Measurements from ENCODE around the gene KANK2. TPM values are rescaled to one million over a fixed set of nuclear protein-coding genes. Genes with fewer than 3 reads are reported as not detected.
"Not testable (repeated sequence)": the region's sequence is repeated elsewhere in the genome, so short reads cannot be mapped to it uniquely, and the experiment has no call there.

KANK2 gene
- total RNA-seq, 2 donors from 2014 or later = 238 to 255 TPM

DNA sequence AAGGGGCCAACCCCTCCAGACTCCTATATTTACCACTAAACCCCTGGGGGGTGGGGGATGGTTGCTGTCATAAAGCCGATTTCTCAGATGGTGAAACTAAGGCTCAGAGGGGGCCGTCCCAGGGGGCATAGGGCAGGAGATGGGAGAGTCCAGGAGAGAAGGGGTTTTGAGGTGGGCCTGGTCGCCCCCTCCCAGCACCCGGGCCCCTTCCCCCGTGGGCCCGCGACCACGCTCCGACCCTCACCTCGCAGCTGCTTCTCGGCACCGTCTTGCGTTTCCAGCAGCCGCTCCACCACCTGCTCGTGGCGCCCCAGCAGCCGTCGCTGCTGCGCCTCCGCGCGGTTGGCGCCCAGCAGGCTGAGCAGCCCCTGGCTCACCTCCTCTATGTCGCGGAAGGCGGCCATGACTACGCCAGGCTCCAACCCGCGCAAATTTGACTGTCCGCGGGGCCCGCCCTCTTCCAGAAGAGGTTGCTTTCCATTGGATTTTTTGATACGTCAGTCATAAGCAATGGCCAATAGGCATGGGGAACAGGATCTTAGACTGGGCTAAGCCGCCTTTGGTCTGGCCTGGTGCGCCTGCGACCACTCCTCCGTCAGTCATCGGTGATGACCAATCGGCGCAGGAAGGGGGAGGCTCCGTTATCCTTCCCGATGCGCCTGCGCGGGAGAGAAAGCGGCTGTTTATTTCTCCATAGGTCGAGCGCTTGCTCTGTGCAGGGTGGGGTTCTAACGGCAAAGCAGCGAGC, 41.8 kb downstream of the KANK2 start, which contains the start of gene SPC24:
TSS of gene SPC24 (minus strand) at position 410 of the 748 bp plus-strand sequence. CDS start at position 404, 6 bp downstream.
- DNase-seq (peak; percentile 96), ATAC-seq (peak; percentile 91 to 94)
- intact Hi-C loops (cut with DNase I) = no loop called here

DNA sequence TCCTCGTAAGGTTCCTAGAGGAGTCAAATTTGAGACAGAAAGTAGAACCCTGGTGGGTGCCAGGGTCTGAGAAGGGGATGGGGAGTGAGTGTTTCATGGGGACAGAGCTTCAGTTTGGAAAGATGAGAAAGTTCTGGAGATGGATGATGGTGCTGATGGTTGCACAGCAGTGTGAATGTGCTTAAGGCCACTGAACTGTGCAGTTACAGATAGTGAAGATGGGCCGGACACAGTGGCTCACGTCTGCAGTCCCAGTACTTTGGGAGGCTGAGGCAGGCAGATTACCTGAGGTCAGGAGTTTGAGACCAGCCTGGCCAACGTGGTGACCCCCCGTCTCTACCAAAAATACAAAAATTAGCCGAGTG, 42.7 kb downstream of the KANK2 start:
- intact Hi-C loops (cut with DNase I) = no loop called here
- ATAC-seq = no peak
- no peak for DNase-seq

DNA sequence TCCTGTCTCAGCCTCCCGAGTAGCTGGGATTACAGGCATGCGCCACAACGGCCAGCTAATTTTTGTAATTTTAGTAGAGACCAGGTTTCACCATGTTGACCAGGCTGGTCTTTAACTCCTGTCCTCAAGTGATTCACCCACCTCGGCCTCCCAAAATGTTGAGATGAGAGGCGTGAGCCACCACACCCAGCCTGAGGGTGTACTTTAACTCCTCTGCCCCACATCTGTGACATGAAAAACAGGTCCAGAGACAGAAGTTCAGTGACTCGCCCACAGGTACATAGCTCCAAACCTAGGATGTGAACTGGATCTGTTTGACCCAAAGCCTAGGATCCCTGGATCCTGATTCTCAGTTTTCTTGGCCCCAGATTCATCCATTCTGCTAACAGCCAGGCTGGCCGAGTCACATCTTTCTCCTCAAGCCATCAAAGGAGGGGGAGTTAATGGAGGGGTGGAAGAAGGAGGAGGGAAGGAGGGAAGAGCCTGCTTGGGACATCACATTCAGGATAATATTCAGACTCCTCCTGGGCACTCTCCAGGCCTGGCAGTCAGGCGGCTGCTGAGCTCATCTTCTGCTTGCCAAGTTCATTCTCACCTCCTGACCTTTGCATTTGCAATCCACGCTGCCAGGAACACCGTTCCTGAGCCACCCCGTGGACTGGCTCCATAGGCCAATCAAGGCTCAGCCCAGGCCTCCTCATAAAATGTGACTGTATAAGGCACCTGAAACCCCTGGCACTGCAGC, 44.9 kb downstream of the KANK2 start:
- intact Hi-C loops (cut with DNase I) = no loop called here
- DNase-seq (peak; percentile 78), ATAC-seq (peak; percentile 56 to 64)

DNA sequence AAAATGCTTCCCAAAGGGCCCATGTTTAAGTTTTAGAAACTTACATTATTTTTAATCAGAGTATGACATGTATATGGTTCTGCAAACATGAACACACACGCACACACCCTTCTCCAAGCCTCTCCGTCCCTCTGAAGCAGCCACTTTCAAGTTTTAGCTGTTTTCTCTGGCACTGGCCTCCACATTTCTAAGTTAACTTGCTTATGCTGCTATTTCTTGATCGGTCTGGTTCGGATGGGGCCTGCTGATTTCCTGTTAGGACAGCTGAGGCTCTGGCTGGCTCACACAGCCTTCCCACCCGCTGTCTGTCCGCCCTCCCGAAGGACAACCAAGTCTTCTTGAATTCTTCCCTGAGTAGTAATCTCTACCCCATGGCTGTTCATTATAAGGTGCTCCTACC, 46.2 kb downstream of the KANK2 start:
- no peak for DNase-seq
- ATAC-seq = peak in 1 of 2 donors; percentile 12
- intact Hi-C loops (cut with DNase I) = no loop called here

DNA sequence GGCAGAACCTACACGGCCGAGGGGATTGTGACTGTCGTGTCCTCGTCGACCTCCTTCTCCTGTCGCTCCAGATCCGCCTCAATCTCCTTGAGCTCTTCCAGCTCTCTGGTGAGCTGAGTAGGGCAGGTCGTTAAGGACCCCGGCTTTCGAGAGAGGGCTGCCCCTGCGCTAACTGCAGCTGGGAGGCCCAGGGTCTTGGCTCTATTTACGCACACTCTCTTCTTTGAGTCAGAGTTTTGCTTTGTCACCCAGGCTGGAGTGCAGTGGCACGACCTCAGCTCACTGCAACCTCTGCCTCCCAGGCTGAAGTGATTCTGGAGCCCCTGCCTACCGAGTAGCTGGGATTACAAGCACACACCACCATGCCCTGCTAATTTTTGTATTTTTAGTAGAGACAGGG, 49.3 kb downstream of the KANK2 start:
- no peak for ATAC-seq
- intact Hi-C loops (cut with DNase I) = no loop called here

DNA sequence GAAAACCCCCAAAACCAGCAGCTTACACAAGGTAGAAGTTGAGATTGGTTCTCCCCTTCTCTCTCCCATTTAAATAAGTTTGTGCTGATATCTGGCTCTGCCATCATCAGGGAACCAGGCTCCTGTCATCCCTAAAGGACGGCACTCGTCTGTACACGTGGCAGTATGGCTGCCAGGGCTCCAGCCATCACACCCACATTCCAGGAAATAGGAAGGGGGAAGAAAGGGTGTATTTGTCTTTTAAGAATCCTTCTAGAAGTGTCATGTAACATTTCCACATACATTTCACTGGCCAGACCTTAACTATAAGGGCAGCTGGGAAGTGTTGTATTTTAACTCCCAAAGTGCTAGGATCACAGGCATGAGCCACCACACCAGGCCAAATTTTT, 51.8 kb downstream of the KANK2 start:
- intact Hi-C loops (cut with DNase I) = no loop called here

More for the DNA sequence above, 49.3 kb downstream of the KANK2 start:
- DNase-seq = no peak

DNA sequence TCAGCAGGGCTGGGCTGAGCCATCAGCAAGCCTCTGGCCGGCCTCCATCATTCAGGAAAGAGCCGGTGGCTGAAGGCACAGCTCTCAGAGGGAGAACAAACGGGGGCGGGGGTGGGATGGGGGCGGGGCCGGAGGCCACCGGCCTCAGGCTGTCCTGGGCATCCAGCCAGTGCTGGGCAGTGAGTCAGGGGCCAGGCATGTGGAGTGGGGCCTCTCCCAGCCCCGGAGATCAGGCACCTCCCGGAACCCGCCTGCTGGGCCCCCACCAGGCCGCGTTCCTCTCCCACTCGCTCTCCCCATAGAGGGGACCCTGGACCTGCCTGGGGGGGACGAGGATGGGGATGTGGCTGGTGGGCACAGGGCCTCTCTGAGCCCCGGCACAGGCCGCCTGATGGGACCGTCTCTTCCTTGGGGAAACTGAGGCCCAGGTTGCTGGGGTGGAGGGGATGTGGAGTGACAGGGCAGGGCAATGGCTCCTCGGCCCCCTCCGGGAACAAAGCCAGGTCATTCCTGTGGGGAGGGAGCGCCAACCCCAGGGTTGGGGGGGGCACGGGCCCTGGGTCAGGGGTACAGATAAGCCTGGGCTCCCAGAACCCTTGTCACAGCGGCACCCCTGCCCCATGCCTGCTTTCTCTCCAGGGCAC, 54.7 kb downstream of the KANK2 start:
- intact Hi-C loops (cut with DNase I) = loop anchor here in 1 of 2 donors (2.0 kb wide), 1 partner anchor 54 kb away; the partner anchor contains the start of gene KANK2
- DNase-seq (peak; percentile 94), ATAC-seq (peak; percentile 78 to 81)

More for the DNA sequence above, 51.8 kb downstream of the KANK2 start:
- DNase-seq (no peak), ATAC-seq (no peak)

DNA sequence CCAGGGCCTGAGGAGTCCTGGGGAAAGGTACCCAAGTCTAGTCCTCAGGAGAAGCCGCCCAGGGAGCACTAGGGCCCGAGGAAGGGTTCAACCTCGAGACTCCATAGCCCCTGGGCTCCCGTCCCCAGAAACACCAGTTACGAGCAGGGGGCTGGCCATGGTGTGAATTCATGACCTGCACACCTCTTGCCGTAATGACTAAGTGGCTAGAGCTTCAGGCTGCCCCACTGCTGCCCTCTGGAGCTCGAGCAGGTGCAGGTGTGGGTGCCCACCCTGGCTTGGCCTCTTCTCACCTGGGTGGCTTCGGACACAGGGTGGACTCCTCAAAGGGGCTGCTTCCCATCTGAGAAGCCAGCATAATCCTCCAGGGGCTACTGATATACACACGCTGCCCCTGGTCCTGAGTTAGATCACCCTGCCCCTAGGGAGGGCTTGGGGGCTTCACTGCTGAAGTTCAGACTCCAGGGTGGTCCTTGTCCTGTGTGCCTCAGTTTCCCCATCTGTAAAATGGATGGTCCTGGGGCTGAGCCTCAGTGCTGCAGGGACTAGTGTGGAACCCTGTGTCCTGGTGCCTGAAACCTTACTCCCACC, 55.3 kb downstream of the KANK2 start:
- intact Hi-C loops (cut with DNase I) = loop anchor here in 1 of 2 donors (2.0 kb wide), 1 partner anchor 55 kb away; the partner anchor contains the start of gene KANK2
- ATAC-seq (no peak), DNase-seq (no peak)

DNA sequence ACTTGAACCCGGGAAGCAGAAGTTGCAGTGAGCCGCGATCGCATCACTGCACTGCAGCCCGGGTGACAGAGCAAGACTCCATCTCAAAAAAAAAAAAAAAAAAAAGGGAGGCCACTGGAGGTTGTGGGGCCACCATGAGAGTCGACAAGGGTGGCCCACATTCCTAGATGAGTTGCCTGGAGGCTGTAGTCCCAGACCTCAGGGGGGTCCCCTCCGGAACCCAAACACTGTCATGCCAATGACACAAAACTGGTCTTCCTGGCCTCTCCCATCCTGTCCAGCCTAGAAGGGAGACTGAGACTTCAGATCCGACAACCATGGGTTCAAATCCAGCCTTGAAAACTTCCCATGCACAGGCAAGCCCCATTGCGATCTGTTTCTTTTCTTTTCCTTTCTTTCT, 56.4 kb downstream of the KANK2 start:
- intact Hi-C loops (cut with DNase I) = no loop called here
- DNase-seq = no peak
- no peak for ATAC-seq

DNA sequence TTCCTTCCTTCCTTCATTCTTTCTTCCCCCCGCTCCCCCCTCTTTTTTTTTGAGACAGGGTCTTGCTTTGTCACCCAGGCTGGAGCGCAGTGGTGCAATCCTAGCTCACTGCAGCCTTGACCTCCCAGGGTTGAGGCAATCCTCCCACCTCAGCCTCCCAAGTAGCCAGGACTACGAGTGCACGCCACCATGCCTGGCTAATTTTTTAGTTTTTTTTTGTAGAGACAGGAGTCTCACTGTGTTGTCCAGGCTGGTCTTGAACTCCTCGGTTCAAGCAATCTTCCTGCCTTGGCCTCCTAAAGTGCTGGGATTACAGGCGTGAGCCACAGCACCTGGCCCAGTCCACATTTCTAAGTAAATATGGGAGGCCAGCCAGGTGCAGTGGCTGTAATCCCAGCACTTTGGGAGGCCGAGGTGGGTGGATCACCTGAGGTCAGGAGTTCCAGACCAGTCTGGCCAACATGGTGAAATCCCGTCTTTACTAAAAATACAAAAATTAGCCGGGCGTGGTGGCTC, 57.3 kb downstream of the KANK2 start:
- intact Hi-C loops (cut with DNase I); ATAC-seq; DNase-seq: not testable (repeated sequence)

DNA sequence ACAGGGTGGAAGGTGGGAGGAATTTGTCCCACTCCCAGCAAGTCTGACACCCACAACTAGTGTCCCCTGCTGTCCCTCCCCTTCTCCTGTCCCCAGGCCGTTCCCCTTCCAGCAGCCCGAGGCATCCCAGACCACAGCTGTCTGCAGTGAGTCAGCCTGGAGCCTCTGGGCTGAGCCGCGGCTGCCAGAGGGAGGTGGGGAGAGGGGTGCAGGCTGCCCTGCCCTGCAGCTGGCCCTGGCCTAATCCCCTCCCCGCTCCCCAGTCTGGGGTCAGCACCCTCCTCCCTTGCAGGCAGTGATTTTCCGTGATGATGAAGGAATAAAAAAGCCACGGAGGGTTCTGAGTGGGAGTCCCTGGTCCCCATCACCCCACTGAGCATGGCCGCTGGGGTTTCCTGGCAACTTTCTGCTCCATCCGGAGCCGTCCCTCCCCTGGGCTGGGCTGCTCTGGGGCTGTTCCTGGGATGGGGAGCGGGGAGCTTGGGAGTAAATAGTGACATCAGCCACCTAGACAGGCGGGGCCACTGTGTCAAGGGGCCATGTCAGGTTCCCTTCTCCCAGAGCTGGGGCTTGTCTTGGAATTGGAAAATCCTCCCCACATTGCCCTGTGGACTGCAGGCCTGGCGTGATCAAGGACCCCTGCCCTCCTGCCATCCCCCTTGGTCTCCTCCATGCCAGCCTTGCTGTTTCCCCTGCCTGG, 58.6 kb downstream of the KANK2 start:
- ATAC-seq (peak; percentile 62 to 80), DNase-seq (peak; percentile 86)
- intact Hi-C loops (cut with DNase I) = loop anchor here in 1 of 2 donors (5.0 kb wide), 1 partner anchor 64 kb away; no protein-coding TSS in a partner anchor

DNA sequence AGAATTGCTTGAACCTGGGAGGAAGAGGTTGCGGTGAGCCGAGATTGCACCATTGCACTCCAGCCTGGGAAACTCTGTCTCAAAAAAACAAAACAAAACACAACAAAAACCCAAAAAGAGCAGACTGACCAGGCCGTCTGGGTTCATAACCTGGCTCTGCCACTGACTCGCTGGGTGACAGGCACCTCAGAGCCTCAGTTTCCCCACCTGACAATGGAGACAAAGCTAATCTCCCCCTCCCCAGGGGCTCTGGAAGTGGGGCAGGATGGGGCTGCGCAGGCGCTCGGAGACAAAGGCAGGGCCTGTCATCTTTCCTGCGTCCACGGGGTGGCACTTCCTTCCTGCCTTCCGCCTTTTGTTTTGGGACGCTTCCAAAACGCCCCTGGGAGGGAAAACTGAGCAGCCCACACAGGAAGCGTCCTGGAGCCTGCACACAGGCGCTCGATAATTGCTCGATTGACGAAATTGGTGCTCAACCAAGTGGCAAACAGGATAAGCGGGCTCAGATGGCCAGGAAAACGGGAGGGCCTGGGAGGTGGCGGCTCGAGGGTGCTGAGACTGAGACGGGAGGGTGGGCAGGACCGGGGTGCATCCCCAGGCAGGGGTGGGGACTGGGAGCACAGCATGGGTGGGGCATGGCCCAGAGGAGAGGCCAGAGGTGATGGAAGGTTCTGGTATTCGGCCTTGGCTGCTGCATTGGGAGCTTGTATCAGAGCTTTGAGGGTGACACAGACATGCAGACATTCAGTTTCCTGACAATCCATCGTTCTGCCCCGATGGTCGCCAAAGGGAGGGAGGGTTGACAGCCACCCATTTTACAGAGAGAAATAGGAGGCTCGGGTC, 59.6 kb downstream of the KANK2 start:
- ATAC-seq = peak; percentile 54 to 60
- intact Hi-C loops (cut with DNase I) = loop anchor here (2.0 to 5.0 kb wide), 2 partner anchors 65 to 67 kb away; no protein-coding TSS in a partner anchor
- DNase-seq = peak; percentile 89

DNA sequence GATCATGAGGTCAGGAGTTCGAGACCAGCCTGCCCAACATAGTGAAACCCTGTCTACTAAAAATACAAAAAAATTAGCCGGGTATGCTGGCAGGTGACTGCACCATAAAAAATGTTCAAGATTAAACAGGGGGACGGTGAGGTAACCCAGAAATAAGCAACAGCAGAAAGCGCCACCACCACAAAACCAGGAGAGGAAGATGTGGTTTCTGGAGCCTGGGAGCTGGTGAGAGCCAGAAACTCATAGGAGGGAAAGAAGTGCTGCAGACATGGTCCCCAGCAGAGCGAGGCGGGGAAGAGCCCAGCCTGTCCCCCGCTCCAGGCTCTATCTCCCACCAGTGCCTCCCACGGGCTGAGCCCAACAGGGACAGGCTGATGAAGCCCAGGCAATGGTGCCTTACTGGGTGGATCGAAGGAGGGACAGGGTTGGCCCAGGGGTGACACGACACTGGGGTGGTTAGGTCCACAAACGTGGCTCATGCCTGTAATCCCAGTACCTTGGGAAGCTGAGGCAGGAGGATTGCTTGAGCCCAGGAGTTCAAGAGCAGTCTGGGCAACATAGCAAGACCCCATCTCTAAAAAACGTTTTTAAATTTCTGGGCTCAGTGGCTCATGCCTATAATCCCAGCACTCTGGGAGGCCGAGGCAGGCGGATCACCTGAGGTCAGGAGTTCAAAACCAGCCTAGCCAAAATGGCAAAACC, 60.8 kb downstream of the KANK2 start:
- ATAC-seq (no peak), DNase-seq (no peak)
- intact Hi-C loops (cut with DNase I) = loop anchor here (2.0 to 5.0 kb wide), 2 partner anchors 66 to 68 kb away; no protein-coding TSS in a partner anchor

DNA sequence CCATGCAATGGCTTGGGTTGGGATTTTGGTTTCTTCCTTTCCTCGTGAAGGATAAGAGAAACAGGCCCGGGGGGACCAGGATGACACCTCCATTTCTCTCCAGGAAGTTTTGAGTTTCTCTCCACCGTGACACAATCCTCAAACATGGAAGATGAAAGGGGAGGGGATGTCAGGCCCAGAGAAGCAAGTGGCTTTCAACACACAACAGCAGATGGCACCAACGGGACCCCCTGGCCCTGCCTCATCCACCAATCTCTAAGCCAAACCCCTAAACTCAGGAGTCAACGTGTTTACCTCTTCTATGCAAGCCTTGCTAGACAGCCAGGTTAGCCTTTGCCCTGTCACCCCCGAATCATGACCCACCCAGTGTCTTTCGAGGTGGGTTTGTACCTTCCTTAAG, 65.9 kb downstream of the KANK2 start:
- no peak for ATAC-seq
- intact Hi-C loops (cut with DNase I) = no loop called here
- no peak for DNase-seq

DNA sequence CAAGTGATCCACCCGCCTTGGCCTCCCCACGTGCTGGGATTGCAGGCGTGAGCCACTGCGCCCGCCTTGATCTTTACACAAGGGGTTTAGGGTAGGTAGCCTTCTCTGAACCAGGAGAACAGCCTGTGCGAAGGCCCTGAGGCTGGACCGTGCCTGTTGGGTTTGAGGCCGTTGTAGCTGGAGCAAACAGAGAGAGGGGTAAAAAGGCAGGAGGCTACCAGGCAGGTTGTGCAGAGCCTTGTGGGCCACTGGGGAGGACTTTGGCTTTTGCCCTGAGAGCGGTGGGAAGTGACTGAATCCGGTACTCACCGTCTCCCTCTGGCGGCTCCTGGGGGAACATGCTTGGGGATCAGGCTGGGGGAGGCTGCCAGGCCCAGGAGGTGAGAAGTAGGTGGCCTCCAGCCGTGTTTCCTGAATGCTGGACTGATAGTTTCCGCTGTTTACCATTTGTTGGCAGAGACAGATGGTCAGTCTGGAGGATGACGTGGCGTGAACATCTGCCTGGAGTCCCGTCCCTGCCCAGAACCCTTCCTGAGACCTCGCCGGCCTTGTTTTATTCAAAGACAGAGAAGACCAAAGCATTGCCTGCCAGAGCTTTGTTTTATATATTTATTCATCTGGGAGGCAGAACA, 66.4 kb downstream of the KANK2 start:
- DNase-seq = peak; percentile 78
- intact Hi-C loops (cut with DNase I) = no loop called here
- peak; percentile 79 to 83 for ATAC-seq

DNA sequence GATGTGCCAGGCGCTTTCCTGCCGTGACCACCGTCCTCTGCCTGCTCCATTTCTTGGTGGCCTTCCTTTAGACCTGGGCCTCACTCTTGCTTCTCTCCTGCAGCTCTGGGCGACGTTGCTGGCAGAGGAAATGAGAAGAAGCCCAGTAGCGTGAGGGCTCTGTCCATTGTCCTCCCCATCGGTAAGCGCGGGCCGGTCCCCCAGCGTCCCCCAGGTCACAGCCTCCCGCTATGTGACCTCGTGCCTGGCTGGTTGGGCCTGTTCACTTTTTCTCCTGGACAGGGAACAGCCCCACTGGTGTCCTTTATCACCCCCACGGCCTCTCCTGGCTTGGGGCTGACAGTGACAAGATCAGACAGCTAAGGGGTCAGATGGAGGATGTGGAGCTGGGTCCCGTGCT, 69.4 kb downstream of the KANK2 start:
- intact Hi-C loops (cut with DNase I) = loop anchor here (2.0 to 5.0 kb wide), 2 partner anchors 91 kb away; no protein-coding TSS in a partner anchor
- ATAC-seq (no peak), DNase-seq (no peak)

Data from left cardiac atrium (tissue), 4 donors.